ENCODE measurements around the gene LTBP4. TPM values are rescaled to one million over a fixed set of nuclear protein-coding genes. Genes with fewer than 3 reads are reported as not detected.
"Not testable (repeated sequence)": the region's sequence is repeated elsewhere in the genome, so short reads cannot be mapped to it uniquely, and the experiment has no call there.

Gene LTBP4
- total RNA-seq, 1 experiment from 2014 or later: 21.5 TPM

DNA sequence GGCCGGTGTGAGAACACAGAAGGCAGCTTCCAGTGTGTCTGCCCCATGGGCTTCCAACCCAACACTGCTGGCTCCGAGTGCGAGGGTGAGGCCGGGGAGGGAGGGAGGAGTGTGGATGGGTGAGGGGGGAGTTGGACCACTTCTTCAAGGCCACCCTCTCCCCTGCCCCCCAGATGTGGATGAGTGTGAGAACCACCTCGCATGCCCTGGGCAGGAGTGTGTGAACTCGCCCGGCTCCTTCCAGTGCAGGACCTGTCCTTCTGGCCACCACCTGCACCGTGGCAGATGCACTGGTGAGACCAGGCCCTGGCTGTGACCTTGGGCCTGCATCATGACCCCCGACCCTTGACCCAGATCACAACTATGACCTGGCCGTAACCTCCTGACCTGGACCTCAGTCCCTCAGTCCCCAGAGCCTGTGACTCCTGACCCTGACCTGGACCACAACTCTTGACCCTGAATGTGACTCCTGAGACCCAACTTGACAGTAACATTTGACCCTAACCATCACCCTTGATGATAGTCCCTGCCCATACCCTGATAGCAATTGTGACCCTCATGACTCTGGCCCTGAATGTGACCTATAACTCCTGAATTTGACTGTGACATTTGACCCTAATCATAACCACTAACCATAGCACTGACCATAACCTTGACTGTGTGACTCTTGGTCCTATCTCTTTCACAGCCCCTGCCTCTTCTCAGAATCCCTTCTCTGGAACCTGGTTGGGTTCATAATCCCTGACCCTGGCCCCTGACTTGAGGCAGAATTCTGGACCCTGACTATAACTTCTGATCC, 10.9 kb downstream of the LTBP4 start:
- no peak for DNase-seq (ENCODE audit: low read depth)

DNA sequence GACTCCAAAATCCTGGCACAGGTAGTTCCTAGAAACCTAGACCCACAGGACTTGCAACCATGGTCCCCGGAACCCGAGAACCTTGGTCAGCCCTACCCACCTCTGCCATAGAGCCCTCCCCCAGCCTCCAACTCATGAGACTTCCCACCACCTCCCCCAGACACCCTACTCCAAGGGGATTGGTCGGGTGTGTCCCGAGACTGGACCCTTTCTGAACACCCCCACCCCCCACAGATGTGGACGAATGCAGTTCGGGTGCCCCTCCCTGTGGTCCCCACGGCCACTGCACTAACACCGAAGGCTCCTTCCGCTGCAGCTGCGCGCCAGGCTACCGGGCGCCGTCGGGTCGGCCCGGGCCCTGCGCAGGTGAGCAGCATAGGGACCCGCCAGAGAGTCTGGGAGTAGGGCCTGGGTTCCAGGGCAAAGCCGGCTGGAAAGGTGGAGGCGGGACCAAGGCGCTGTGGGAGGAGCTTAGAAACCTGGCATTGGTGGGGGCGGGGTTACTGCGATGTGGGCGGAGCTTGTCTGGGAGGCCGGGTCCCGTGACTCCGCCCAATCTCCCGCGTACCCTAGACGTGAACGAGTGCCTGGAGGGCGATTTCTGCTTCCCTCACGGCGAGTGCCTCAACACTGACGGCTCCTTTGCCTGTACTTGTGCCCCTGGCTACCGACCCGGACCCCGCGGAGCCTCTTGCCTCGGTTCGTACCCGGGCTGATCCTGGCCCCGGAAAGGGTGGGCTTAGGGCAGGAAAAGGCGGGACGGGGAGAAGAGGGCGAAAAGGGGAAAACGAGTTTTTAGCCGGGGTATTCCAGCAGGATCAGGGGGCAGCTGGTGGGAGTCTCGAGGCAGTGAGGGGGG, 11.9 kb downstream of the LTBP4 start:
- peak; percentile 35 for DNase-seq (ENCODE audit: low read depth)

DNA sequence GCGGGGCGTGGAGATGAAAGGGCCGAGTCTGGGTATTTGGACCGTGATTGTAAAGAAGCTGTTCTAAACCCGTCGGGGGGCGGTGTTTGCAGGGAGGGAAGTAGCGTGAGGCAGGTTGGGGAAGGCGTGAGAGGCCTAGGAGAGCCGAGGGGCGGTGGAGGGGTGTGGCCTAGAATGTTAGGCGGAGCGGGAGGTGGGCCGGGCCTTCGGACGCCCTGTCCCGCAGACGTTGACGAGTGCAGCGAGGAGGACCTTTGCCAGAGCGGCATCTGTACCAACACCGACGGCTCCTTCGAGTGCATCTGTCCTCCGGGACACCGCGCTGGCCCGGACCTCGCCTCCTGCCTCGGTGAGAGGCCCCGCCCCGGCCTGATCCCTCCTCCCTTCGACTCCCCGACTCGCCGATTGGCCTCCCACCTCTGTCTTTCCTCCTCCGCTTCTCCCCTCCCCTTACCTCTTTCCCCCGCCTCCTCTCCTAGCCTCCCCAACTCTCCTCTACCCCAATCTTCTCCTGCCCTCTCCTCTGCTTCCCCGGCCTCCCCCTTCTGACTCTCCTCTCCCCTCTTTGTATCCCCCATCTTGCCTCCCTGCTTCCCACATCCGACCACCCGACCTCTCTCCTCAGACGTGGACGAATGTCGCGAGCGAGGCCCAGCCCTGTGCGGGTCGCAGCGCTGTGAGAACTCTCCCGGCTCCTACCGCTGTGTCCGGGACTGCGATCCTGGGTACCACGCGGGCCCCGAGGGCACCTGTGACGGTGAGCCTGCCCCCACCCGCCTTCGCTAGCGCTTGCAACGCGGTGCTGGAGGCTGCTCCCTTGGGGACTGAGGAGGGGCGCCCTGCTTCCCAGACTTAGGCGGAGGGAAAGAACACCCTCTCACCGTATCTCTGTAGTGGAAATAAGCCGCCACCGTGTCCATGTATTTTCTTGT, 12.8 kb downstream of the LTBP4 start:
- DNase-seq (ENCODE audit: low read depth): peak; percentile 91

DNA sequence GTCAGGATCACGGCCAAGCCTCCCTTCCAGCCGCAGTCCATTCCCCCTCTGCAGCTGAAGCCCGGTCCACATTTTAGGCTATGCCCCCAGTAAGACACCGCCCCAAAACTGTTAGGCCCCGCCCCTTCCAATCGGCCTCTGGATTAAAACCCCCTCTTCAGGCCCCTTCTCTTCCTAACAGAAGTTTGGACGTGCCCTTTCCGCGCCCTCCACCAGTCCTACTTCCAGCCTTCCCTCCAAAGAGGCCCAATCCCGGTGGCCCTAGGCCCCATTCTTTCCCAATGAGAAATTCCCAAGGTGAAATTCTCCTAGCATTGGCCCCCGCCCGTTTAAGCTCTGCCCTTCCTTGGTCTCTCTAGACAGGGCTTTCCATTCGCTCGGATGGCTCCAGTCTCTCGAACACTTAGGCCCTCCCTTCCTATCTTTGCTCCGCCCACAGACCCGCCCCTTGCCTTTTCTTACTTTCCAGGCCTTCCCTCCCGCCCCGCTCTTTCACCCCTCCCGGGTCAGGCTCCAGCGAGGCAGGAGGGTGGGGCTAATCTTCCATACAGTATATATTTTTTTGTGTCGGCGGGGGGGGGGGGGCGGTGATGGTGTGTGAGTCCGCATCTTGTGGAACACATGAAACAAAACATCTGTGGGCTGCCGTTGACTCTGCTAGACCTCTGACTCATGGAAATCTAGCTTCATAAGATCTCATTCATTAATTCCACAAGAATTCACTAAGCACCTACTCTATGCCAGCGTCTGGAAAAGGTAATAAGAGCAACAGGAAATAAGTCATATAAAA, 13.6 kb downstream of the LTBP4 start:
- DNase-seq (ENCODE audit: low read depth): peak; percentile 96

DNA sequence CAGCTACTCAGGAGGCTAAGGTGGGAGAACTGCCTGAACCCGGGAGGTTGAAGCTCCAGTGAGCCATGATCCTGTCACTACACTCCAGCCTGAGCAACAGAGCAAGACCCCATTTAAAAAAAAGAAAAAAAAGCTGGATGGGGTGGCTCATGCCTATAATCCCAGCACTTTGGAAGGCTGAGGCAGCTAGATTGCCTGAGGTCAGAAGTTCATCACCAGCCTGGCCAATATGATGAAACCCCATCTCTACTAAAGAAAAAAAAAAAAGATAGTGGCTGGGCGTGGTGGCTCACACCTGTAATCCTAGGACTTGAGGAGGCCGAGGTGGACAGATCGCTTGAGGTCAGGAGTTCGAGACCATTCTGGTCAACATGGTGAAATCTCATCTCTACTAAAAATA, 15.0 kb downstream of the LTBP4 start:
- no peak for DNase-seq (ENCODE audit: low read depth)

DNA sequence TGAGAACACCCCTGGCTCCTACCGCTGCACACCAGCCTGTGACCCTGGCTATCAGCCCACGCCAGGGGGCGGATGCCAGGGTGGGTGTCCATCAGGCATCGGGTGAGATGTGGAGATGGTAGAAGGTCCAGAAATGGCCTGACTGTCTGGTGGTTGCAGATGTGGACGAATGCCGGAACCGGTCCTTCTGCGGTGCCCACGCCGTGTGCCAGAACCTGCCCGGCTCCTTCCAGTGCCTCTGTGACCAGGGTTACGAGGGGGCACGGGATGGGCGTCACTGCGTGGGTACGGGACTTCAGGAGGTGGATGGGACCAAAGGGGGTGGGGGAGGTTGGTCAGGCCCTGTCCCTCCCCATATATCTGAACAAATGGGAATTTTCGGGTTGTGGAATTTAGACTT, 15.8 kb downstream of the LTBP4 start:
- DNase-seq (ENCODE audit: low read depth): no peak

DNA sequence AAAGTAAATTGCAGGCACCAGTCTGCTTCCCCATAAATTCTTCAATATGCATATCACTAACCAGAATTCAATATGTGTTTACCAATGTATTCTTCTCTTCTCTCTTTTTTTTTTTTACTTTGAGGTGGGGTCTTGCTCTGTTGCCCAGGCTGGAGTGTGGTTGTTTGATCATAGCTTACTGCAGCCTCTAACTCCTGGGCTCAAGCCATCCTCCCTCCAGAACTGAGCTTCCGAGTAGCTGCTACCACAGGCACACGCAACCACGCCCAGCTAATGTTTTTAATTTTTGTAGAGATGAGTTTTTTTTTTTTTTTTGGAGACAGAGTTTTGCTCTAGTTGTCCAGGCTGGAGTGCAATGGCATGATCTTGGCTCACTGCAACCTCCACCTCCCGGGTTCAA, 16.8 kb downstream of the LTBP4 start:
- no peak for DNase-seq (ENCODE audit: low read depth)

DNA sequence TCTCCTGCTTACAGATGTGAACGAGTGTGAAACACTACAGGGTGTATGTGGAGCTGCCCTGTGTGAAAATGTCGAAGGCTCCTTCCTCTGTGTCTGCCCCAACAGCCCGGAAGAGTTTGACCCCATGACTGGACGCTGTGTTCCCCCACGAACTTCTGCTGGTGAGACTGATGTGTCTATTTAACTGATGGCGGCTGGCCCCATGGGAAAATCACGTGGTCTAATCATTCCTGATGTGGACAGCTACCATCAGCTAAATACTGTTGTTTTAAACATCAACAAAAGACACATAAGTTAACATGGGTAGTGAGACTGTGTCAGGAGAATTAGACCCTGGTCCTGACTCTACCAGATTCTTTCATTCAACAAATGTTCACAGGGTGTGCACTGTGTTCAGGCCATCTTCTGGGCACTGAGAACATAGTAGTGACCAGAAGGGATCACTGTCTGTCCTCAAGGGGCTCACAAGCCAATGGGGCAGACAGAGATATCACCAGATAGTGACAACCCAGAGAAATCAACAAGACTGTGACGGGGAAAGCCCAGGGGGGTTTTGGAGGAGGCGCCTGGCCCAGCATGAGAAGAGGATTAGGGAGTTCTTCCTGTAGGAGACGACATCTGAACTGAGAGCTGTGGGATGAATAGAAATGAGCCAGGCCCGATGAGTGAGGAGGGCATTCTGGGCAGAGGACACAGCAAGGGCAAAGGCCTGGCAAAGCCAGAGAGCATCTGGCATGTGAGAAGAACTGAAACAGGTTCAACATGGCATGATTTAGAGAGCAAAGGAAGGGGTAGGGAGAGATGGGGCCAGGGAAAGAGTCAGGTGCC, 18.4 kb downstream of the LTBP4 start:
- DNase-seq (ENCODE audit: low read depth): no peak

DNA sequence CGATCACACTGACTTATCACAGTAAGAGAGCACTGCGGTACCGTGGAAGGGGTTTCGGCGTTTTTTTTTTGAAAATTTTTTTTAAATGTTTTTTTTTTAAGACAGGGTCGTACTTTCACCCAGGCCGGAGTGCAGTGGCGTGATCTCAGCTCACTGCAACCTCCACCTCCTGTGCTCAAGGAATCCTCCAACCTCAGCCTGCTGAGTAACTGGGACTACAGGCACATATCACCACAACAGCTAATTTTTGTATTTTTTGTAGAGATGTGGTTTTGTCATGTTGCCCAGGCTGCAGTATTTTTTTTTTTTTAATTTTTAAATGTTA, 19.0 kb downstream of the LTBP4 start:
- DNase-seq (ENCODE audit: low read depth): no peak

DNA sequence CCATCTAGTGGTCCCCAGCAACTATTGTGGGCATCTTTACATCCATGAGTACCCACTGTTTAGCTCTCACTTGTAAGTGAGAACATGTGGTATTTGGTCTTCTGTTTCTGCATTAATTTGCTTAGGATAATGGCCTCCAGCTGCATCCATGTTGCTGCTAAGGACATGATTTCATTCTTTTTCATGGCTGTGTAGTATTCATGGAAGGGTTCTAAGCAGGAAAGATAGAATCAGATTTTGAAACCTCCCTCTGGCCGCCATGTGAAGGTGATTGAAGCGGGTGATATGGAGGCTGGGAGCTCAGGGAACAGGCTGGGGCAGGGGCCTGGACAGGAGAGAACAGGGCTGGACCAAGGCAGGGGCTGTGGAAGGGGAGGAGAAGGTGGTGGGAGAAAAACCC, 20.1 kb downstream of the LTBP4 start:
- DNase-seq (ENCODE audit: low read depth): no peak

DNA sequence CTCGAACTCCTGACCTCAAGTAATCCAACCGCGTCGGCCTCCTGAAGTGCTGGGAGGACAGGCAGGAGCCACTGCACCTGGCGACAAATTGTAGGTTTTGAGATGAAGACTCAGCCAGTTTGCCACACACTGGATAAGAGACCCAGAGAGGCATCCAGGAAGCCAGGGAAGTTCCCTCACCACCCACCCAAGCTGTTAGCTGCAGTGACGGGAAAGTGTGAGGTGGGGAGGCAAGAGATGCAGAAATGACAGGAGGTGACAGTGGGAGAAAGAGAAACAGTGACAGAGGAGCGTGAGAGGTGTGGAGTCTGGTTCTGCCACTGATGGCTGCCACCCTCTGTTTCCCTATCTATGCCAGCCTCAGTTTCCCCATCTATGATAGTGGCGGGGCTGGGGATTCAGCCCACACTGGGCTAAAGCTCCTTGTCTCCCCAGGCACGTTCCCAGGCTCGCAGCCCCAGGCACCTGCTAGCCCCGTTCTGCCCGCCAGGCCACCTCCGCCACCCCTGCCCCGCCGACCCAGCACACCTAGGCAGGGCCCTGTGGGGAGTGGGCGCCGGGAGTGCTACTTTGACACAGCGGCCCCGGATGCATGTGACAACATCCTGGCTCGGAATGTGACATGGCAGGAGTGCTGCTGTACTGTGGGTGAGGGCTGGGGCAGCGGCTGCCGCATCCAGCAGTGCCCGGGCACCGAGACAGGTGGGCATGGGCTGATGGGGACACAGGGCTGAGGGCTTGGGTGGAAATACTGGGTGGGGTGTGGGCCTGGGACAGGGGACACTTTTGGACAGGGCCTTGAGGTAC, 21.0 kb downstream of the LTBP4 start:
- no peak for DNase-seq (ENCODE audit: low read depth)

DNA sequence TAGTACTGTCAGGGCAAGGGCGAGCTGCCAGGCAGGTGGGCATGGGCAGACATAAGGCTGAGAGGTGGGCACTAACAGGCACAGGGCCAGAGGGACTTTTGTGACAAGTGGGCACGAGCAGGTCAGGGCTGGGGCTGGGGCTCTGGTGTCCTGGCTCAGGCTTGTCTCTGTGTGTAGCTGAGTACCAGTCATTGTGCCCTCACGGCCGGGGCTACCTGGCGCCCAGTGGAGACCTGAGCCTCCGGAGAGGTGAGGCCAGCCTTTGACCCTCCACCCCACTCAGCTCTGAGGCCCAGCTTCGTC, 21.6 kb downstream of the LTBP4 start:
- DNase-seq (ENCODE audit: low read depth): no peak

DNA sequence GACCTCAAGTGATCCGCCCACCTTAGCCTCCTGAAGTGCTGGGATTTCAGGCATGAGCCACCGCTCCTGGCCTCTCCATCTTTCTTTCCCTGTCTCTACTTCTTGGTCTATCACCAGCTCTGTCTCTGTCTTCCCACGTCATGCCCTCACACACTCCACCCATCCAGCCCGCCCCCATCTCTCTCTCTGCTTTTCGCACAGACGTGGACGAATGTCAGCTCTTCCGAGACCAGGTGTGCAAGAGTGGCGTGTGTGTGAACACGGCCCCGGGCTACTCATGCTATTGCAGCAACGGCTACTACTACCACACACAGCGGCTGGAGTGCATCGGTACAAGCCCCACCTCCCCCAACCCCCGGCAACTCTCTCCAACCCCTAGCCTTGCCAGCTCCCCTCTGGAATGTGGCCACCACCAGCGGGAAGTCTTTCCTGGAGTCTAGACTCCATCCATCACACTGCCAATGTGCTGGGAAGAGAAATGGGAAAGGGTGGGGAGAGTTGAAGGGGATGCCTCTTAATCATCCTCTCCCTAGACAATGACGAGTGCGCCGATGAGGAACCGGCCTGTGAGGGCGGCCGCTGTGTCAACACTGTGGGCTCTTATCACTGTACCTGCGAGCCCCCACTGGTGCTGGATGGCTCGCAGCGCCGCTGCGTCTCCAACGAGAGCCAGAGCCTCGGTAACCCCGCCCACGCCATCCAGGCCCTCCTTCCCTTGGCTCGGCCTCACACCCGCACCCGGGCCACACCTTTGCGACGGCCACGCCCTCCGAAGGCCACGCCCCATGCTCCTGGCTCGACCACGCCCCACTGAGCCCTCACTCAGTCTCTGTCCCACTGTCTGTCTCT, 22.5 kb downstream of the LTBP4 start:
- DNase-seq (ENCODE audit: low read depth): no peak

DNA sequence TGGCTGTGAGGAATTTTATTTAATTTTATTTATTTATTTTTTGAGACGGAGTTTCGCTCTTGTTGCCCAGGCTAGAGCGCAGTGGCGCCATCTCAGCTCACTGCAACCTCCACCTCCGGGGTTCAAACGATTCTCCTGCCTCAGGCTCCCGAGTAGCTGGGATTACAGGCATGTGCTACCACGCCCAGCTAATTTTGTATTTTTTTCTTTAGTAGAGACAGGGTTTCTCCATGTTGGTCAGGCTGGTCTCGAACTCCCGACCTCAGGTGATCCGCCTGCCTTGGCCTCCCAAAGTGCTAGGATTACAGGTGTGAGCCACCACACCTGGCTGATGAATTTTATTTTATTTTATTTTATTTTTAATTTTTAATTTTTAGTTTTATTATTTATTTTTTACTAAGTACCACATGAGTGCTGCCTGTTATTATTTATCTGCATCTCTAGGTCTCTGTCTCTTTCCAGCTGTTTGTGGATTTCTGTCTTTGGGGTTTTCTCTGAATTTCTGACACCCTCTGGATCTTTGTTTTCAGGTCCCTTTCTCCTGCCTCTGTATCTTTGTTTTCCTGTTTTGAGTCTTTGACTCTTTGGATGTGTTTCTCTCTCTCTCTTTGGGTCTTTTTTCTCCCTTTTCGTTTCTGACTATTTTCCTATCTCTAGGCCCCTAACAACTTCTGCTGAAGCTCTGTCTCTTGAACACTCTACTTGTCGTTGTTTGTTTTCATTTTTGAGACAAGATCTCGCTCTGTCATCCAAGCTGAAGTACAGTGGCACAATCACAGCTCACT, 23.4 kb downstream of the LTBP4 start:
- DNase-seq (ENCODE audit: low read depth): not testable (repeated sequence)

DNA sequence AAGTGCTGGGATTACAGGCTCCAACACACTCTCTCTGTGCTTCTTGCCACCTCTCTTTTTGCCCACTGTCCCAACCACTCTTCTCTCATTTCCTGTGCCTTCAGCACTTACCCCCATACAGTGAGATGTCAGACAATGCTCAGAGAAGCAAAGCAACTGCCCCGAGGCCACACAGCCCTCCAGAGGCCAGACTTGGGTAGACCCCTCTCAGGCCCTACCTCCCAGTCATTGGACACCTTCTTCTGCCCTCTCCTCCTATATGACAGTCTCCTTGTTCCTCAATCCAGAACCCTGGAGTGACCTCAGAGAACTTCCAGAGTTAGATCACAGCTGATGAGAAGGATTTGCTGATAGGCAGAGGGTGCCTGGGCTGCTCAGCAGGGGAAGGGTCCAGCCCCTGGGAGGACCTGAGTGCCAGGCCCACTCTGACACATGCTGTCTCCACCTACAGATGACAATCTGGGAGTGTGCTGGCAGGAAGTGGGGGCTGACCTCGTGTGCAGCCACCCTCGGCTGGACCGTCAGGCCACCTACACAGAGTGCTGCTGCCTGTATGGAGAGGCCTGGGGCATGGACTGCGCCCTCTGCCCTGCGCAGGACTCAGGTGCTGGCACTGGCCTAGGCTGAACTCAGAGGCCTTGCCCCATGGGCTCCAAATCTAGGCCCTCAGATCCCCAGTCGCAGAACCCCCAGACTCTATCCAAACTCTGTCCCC, 24.4 kb downstream of the LTBP4 start:
- DNase-seq (ENCODE audit: low read depth): no peak

DNA sequence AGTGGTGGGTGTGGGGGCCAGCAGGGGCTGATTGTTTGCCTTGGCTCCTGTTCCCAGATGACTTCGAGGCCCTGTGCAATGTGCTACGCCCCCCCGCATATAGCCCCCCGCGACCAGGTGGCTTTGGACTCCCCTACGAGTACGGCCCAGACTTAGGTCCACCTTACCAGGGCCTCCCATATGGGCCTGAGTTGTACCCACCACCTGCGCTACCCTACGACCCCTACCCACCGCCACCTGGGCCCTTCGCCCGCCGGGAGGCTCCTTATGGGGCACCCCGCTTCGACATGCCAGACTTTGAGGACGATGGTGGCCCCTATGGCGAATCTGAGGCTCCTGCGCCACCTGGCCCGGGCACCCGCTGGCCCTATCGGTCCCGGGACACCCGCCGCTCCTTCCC, 25.7 kb downstream of the LTBP4 start:
- no peak for DNase-seq (ENCODE audit: low read depth)

All from RPMI7951 (cell line).